HG02642 (cell line): Measurements from ENCODE around the gene DGKB.

Experiments
- ATAC-seq: cut with Tn5 transposase; IDR thresholded peaks from one replicate; pipeline ENCODE4 v1.9.1; 2021; ENCODE audit warnings: mild to moderate bottlenecking; ENCODE audit not compliant: unreplicated experiment, poor library complexity

Gene DGKB

GRCh38 chr7:14622559-14622958, 280.0 kb downstream of the DGKB start:
- no peak for ATAC-seq

- ATAC-seq = no peak
Observed at GRCh38 chr7:14606101-14606500, 296.4 kb downstream of the DGKB start.

GRCh38 chr7:14604606-14605005, 297.9 kb downstream of the DGKB start:
- no peak for ATAC-seq

- no peak for ATAC-seq
Observed at GRCh38 chr7:14602851-14603250, 299.7 kb downstream of the DGKB start.

GRCh38 chr7:14600766-14601367, 301.7 kb downstream of the DGKB start:
- ATAC-seq = no peak

- no peak for ATAC-seq
Observed at GRCh38 chr7:14598978-14599377, 303.6 kb downstream of the DGKB start.

- ATAC-seq = no peak
Observed at GRCh38 chr7:14596421-14596820, 306.1 kb downstream of the DGKB start.

- no peak for ATAC-seq
Observed at GRCh38 chr7:14590206-14590605, 312.3 kb downstream of the DGKB start.

- ATAC-seq = no peak
Observed at GRCh38 chr7:14585232-14585631, 317.3 kb downstream of the DGKB start.

GRCh38 chr7:14583518-14583917, 319.0 kb downstream of the DGKB start:
- no peak for ATAC-seq

- no peak for ATAC-seq
Observed at GRCh38 chr7:14582010-14582409, 320.5 kb downstream of the DGKB start.

GRCh38 chr7:14579971-14580370, 322.6 kb downstream of the DGKB start:
- ATAC-seq = no peak

- ATAC-seq = no peak
Observed at GRCh38 chr7:14576578-14576977, 326.0 kb downstream of the DGKB start.

- ATAC-seq = no peak
Observed at GRCh38 chr7:14570750-14571607, 331.6 kb downstream of the DGKB start.

GRCh38 chr7:14552060-14552459, 350.5 kb downstream of the DGKB start:
- ATAC-seq = no peak

GRCh38 chr7:14551310-14551709, 351.2 kb downstream of the DGKB start:
- no peak for ATAC-seq

GRCh38 chr7:14542624-14543023, 359.9 kb downstream of the DGKB start:
- no peak for ATAC-seq

GRCh38 chr7:14521183-14521582, 381.4 kb downstream of the DGKB start:
- ATAC-seq = no peak

GRCh38 chr7:14510268-14510667, 392.3 kb downstream of the DGKB start:
- ATAC-seq = no peak

GRCh38 chr7:14507617-14508016, 394.9 kb downstream of the DGKB start:
- no peak for ATAC-seq

- ATAC-seq = no peak
Observed at GRCh38 chr7:14505906-14506305, 396.6 kb downstream of the DGKB start.

- ATAC-seq = no peak
Observed at GRCh38 chr7:14504134-14504533, 398.4 kb downstream of the DGKB start.
